Measurements from ENCODE around the gene TAGAP.

DNA sequence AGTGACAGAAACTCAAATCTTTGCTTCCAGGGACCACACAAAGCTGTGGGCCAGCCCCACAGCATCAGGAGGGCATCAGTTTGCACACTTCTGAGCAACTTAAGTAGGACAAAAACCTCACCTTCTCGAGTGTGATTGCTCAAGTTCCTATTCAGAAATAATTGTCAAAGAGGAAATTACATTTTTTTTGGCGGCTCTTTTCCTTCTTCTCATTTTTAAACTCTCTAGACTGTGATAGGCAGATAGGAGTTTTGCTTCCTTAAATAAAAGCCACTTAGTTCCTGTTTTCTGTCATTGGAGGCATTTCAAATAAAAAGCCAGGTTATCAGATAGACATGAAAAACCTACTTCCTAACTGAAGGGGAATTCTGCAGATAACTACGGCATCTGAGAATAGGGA is 11.2 kb upstream of the TAGAP start:
- TF ChIP-seq, protein P1, sequence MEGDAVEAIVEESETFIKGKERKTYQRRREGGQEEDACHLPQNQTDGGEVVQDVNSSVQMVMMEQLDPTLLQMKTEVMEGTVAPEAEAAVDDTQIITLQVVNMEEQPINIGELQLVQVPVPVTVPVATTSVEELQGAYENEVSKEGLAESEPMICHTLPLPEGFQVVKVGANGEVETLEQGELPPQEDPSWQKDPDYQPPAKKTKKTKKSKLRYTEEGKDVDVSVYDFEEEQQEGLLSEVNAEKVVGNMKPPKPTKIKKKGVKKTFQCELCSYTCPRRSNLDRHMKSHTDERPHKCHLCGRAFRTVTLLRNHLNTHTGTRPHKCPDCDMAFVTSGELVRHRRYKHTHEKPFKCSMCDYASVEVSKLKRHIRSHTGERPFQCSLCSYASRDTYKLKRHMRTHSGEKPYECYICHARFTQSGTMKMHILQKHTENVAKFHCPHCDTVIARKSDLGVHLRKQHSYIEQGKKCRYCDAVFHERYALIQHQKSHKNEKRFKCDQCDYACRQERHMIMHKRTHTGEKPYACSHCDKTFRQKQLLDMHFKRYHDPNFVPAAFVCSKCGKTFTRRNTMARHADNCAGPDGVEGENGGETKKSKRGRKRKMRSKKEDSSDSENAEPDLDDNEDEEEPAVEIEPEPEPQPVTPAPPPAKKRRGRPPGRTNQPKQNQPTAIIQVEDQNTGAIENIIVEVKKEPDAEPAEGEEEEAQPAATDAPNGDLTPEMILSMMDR (IDR thresholded peaks at IDR 0.05; ENCODE audit: poor library complexity), result no peak
- no peak for TF ChIP-seq EZH2 (IDR thresholded peaks at IDR 0.05; ENCODE audit: borderline replicate concordance)
- no peak for TF ChIP-seq EZH2phosphoT487 (IDR thresholded peaks at IDR 0.05; ENCODE audit: low read depth, severe bottlenecking, unreplicated experiment)
